H9 (cell line): ENCODE results near the gene DMKN. TPM values are rescaled to one million over a fixed set of nuclear protein-coding genes. Genes with fewer than 3 reads are reported as not detected.

Experiments used
- DNase-seq: peaks from one replicate; pipeline ENCODE4 v3.0.0-alpha.2; 2017
- H2AFZ ChIP-seq: one replicate; pipeline ENCODE4 v1.6.1; 2013; ENCODE audit warnings: mild to moderate bottlenecking, low read length, control low read depth, moderate library complexity
- H2AK5ac ChIP-seq: 2 replicates; pipeline ENCODE4 v1.6.1; 2013; ENCODE audit warnings: low read length, control low read depth, mixed read lengths; ENCODE audit not compliant: insufficient read length
- H2BK120ac ChIP-seq: one replicate; pipeline ENCODE4 v1.6.1; 2013; ENCODE audit warnings: low read depth, mild to moderate bottlenecking, low read length, control low read depth, inconsistent platforms; ENCODE audit not compliant: poor library complexity, severe bottlenecking
- H2BK12ac ChIP-seq: 2 replicates; pipeline ENCODE4 v1.6.1; 2013; ENCODE audit warnings: low read length, control low read depth, mixed read lengths, low read depth; ENCODE audit not compliant: insufficient read length
- H2BK15ac ChIP-seq: 2 replicates; pipeline ENCODE4 v1.6.1; 2013; ENCODE audit warnings: low read depth, low read length, control low read depth
- H2BK20ac ChIP-seq: one replicate; pipeline ENCODE4 v1.6.1; 2013; ENCODE audit warnings: low read depth, mild to moderate bottlenecking, low read length, control low read depth, inconsistent platforms; ENCODE audit not compliant: poor library complexity, severe bottlenecking
- H2BK5ac ChIP-seq: 2 replicates; pipeline ENCODE4 v1.6.1; 2013; ENCODE audit warnings: low read length, control low read depth, mixed read lengths; ENCODE audit not compliant: insufficient read length
- H3K14ac ChIP-seq: 2 replicates; pipeline ENCODE4 v1.6.1; 2013; ENCODE audit warnings: low read length, control low read depth; ENCODE audit not compliant: insufficient read depth
- H3K18ac ChIP-seq: 2 replicates; pipeline ENCODE4 v1.6.1; 2013; ENCODE audit warnings: low read depth, mild to moderate bottlenecking, mixed read lengths, low read length, control low read depth; ENCODE audit not compliant: insufficient read length
- H3K23ac ChIP-seq: 2 replicates; pipeline ENCODE4 v1.6.1; 2013; ENCODE audit warnings: low read length, control low read depth, mixed read lengths, low read depth; ENCODE audit not compliant: insufficient read length
- H3K23me2 ChIP-seq: 2 replicates; pipeline ENCODE4 v1.6.1; 2013; ENCODE audit warnings: low read depth, mild to moderate bottlenecking, mixed read lengths, low read length, control low read depth; ENCODE audit not compliant: insufficient read length, poor library complexity, severe bottlenecking
- H3K27ac ChIP-seq: 2 replicates; pipeline ENCODE4 v1.5.1; 2013; ENCODE audit warnings: low read length, control low read depth, mixed read lengths, low read depth; ENCODE audit not compliant: insufficient read length
- H3K27me3 ChIP-seq: 2 replicates; pipeline ENCODE4 v1.6.1; 2013; ENCODE audit warnings: low read length, control low read depth, inconsistent platforms; ENCODE audit not compliant: insufficient read depth
- H3K4ac ChIP-seq: 2 replicates; pipeline ENCODE4 v1.6.1; 2013; ENCODE audit warnings: low read depth, mild to moderate bottlenecking, control low read depth, inconsistent platforms, low read length, moderate library complexity
- H3K4me1 ChIP-seq: 2 replicates; pipeline ENCODE4 v1.6.1; 2013; ENCODE audit warnings: low read length, control low read depth, inconsistent platforms; ENCODE audit not compliant: insufficient read depth
- H3K4me2 ChIP-seq: 2 replicates; pipeline ENCODE4 v1.6.1; 2013; ENCODE audit warnings: low read length, control low read depth, mixed read lengths; ENCODE audit not compliant: insufficient read length, insufficient read depth
- H3K56ac ChIP-seq: 2 replicates; pipeline ENCODE4 v1.6.1; 2013; ENCODE audit warnings: low read depth, mild to moderate bottlenecking, mixed read lengths, low read length, control low read depth; ENCODE audit not compliant: insufficient read length
- H3K79me1 ChIP-seq: 2 replicates; pipeline ENCODE4 v1.6.1; 2013; ENCODE audit warnings: low read depth, mild to moderate bottlenecking, moderate library complexity, low read length, control low read depth, inconsistent platforms; ENCODE audit not compliant: insufficient read depth, poor library complexity, severe bottlenecking
- H3K79me2 ChIP-seq: 2 replicates; pipeline ENCODE4 v1.6.1; 2013; ENCODE audit warnings: low read length, control low read depth, inconsistent platforms; ENCODE audit not compliant: insufficient read depth
- H3K9ac ChIP-seq: 2 replicates; pipeline ENCODE4 v1.6.1; 2013; ENCODE audit warnings: low read length, control low read depth, mixed read lengths; ENCODE audit not compliant: insufficient read length; ENCODE audit errors: extremely low read depth
- H3K9me3 ChIP-seq: one replicate; pipeline ENCODE4 v1.6.1; 2013; ENCODE audit warnings: low read depth, low read length, inconsistent platforms; ENCODE audit not compliant: control insufficient read depth
- H3T11ph ChIP-seq: one replicate; pipeline ENCODE4 v1.6.1; 2013; ENCODE audit warnings: mild to moderate bottlenecking, low read length, control low read depth, inconsistent platforms
- H4K20me1 ChIP-seq: one replicate; pipeline ENCODE4 v1.6.1; 2013; ENCODE audit not compliant: control insufficient read depth, insufficient read length, insufficient read depth
- H4K5ac ChIP-seq: 2 replicates; pipeline ENCODE4 v1.6.1; 2013; ENCODE audit warnings: low read depth, mild to moderate bottlenecking, mixed read lengths, low read length, control low read depth; ENCODE audit not compliant: insufficient read length
- H4K8ac ChIP-seq: replicated peaks from 2 replicates; pipeline ENCODE4 v1.6.1; 2013; ENCODE audit warnings: low read length, control low read depth, mixed read lengths, low read depth; ENCODE audit not compliant: insufficient read length
- H4K91ac ChIP-seq: 2 replicates; pipeline ENCODE4 v1.6.1; 2013; ENCODE audit warnings: low read depth, mild to moderate bottlenecking, moderate library complexity, mixed read lengths, low read length, control low read depth; ENCODE audit not compliant: insufficient read length
- H3K27ac Mint-ChIP-seq, 3 experiments: 2 replicates in 2 of 3; 3 replicates in 1 of 3; pipeline ENCODE4 v1.8.0; 2020 to 2021; ENCODE audit warnings: mixed read lengths in 3 of 3, mild to moderate bottlenecking in 1 of 3, moderate library complexity in 1 of 3
- H3K27me3 Mint-ChIP-seq: 2 replicates; pipeline ENCODE4 v1.8.0; 2021; ENCODE audit warnings: low read depth, mild to moderate bottlenecking, moderate library complexity, mixed read lengths
- H3K36me3 Mint-ChIP-seq, 3 experiments: 2 replicates in 2 of 3; 3 replicates in 1 of 3; pipeline ENCODE4 v1.8.0; 2020 to 2021; ENCODE audit warnings: low read depth in 3 of 3, mixed read lengths in 3 of 3; ENCODE audit not compliant: insufficient read depth in 1 of 3
- H3K4me1 Mint-ChIP-seq, 2 experiments: 2 replicates each; pipeline ENCODE4 v1.8.0; 2020; ENCODE audit warnings: mixed read lengths in 2 of 2
- H3K4me3 Mint-ChIP-seq, 2 experiments: 2 replicates in 1 of 2; 3 replicates in 1 of 2; pipeline ENCODE4 v1.8.0; 2020 to 2021; ENCODE audit warnings: mild to moderate bottlenecking in 2 of 2, mixed read lengths in 2 of 2, moderate library complexity in 1 of 2
- H3K9me3 Mint-ChIP-seq, 2 experiments: 2 replicates in 1 of 2; 3 replicates in 1 of 2; pipeline ENCODE4 v1.8.0; 2020; ENCODE audit warnings: mild to moderate bottlenecking in 2 of 2, mixed read lengths in 2 of 2, moderate library complexity in 1 of 2
- WGBS: extraction: QIAGEN DNeasy Blood & Tissue Kit; methylation state at CpG from one replicate; pipeline ENCODE4 v1.1.7; 2013; ENCODE audit warnings: missing lambda C conversion rate, low lambda C conversion rate, mixed read lengths; ENCODE audit not compliant: insufficient read length; ENCODE audit errors: extremely low coverage; 5-methylcytosine and 5-hydroxymethylcytosine counted together
- total RNA-seq: library from RNA; stranded (reverse); gene quantifications from 2 replicates; pipeline ENCODE4 v1.2.1, GENCODE V29; 2021
- TF ChIP-seq, protein P1 (sequence below): fragments of 200-600 bp; sonication (generic); conservative IDR thresholded peaks from 3 replicates; pipeline ENCODE4 v1.8.0; 2021; ENCODE audit warnings: antibody characterized with exemption, mild to moderate bottlenecking

The DMKN gene
- total RNA-seq, 1 experiment from 2014 or later = 278 TPM

DNA sequence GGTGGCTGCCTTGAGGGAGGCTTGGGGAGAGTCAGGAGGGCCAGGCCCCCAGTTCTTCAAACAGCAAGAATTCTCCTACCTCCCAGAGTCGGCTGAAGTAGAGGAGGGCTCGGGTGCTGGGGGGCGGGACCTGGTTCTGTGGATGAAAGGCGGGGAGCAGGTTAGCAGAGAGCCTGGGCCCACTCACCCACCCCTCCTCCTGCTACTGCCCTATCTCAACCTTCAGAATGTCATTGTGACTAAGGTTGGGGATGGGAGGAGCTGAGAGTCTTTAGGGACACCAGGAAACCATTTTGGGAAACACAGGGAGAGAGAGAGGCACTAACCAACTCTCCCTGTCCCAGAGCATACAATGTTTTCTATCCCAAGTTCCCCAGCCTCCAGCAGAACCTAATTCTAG is 10.7 kb downstream of the DMKN start:
- WGBS = no CpG with 5 or more reads among the region's 4 CpGs
- no peak overlapping the region for H2BK12ac ChIP-seq
- TF ChIP-seq, protein P1, sequence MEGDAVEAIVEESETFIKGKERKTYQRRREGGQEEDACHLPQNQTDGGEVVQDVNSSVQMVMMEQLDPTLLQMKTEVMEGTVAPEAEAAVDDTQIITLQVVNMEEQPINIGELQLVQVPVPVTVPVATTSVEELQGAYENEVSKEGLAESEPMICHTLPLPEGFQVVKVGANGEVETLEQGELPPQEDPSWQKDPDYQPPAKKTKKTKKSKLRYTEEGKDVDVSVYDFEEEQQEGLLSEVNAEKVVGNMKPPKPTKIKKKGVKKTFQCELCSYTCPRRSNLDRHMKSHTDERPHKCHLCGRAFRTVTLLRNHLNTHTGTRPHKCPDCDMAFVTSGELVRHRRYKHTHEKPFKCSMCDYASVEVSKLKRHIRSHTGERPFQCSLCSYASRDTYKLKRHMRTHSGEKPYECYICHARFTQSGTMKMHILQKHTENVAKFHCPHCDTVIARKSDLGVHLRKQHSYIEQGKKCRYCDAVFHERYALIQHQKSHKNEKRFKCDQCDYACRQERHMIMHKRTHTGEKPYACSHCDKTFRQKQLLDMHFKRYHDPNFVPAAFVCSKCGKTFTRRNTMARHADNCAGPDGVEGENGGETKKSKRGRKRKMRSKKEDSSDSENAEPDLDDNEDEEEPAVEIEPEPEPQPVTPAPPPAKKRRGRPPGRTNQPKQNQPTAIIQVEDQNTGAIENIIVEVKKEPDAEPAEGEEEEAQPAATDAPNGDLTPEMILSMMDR = no peak
- no peak overlapping the region for H4K8ac ChIP-seq
- H3K4ac ChIP-seq = no peak overlapping the region
- no peaks in the 10 kb centered on the region for H3K79me1 ChIP-seq
- H3K14ac ChIP-seq = no peak overlapping the region
- peaks cover 63 to 95% (median 94%) of the 10 kb centered on the region in 3 experiments; a peak in 6 of 7 replicates for H3K36me3 Mint-ChIP-seq
- H3T11ph ChIP-seq = no peak overlapping the region
- no peak overlapping the region for H2BK5ac ChIP-seq
- peak overlapping the region in 2 of 3 experiments; percentile 72 to 79; a peak in 2 of 7 replicates for H3K27ac Mint-ChIP-seq
- no peaks in the 10 kb centered on the region for H3K4me1 ChIP-seq
- no peak overlapping the region for H4K5ac ChIP-seq
- H3K9me3 ChIP-seq = no peaks in the 10 kb centered on the region
- H2AK5ac ChIP-seq = no peak overlapping the region
- H2BK20ac ChIP-seq = no peak overlapping the region
- no peak overlapping the region for H2BK120ac ChIP-seq
- no peak overlapping the region for H2AFZ ChIP-seq
- H4K91ac ChIP-seq = no peak overlapping the region
- H3K23me2 ChIP-seq = no peaks in the 10 kb centered on the region
- peaks cover 5 to 10% of the 10 kb centered on the region in 2 experiments; a peak in 2 of 4 replicates for H3K4me1 Mint-ChIP-seq
- H3K4me3 Mint-ChIP-seq = no peak overlapping the region
- H3K56ac ChIP-seq = no peak overlapping the region
- no peak overlapping the region for H3K4me2 ChIP-seq
- H3K18ac ChIP-seq = no peak overlapping the region
- no peak overlapping the region for H3K27ac ChIP-seq
- H3K23ac ChIP-seq = no peak overlapping the region
- no peaks in the 10 kb centered on the region for H3K27me3 Mint-ChIP-seq
- no peaks in the 10 kb centered on the region; the same call in 1 of the 2 replicates for H3K79me2 ChIP-seq
- DNase-seq = no peak
- no peak overlapping the region for H2BK15ac ChIP-seq
- H4K20me1 ChIP-seq = no peaks in the 10 kb centered on the region
- H3K9ac ChIP-seq = no peak overlapping the region
- H3K27me3 ChIP-seq = no peaks in the 10 kb centered on the region
- H3K9me3 Mint-ChIP-seq = no peaks in the 10 kb centered on the region
